K562 (cell line): ENCODE measurements around the gene DYNC1I1.

Source experiments
- ZC3H11A ChIP-seq: IDR thresholded peaks from 2 replicates; pipeline ENCODE4 v1.6.1; 2012; ENCODE audit warnings: low read depth, low read length, improper control_type of control experiment
- ZNF175 ChIP-seq: fragments of 200-800 bp; sonication (Bioruptor generic); IDR thresholded peaks from 2 replicates; pipeline ENCODE4 v1.6.1; 2016; ENCODE audit warnings: low read depth, mild to moderate bottlenecking, missing genetic modification characterization, missing compliant biosample characterization
- ZNF76 ChIP-seq: fragments of 250-450 bp; sonication (Bioruptor Pico); IDR thresholded peaks from 2 replicates; pipeline ENCODE4 v1.4.0; 2020; ENCODE audit warnings: mild to moderate bottlenecking, moderate library complexity, borderline replicate concordance

DNA sequence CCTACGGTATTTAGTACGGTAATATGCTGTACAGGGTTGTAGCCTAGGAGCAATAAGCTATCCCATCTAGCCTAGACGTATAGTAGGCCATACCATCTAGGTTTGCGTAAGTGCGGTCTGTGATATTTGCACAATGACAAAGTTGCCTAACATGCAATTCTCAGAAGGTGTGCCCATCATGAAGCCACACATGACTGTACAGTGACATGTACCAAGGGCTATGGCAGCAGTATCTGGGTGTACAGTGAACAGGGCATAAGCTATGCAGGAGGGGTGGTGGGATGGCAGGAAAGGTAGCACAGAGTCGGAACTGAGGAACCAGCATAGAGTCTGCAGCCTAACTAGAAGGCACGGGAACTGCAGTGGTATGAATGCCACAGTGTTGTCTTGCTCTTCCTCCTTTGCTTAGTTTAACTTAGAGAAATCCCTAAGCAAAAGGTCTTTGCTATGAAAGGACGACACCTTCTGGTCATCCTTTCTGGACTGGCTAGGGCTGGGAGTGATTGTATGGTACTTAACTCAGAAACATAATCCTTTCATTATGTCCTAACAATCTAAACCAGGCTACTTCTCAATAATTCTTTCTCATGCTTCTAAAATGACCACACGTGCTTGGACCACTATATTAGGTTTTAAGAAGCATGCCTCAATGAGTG, 93.5 kb downstream of the DYNC1I1 start:
- TF ChIP-seq ZNF76 (CRISPR knock-in tag) (no peak), ZC3H11A (no peak), ZNF175 (CRISPR knock-in tag) (no peak)
